ENCODE results near the gene KRAS.

- TF ChIP-seq CTCF (IDR thresholded peaks at IDR 0.05) (peak in 2 of 3 experiments; percentile 15 to 50), POLR2A (IDR thresholded peaks at IDR 0.05) (no peak), POLR2AphosphoS5 (IDR thresholded peaks at IDR 0.05; ENCODE audit: insufficient read depth in 1 of 2, low read depth in 1 of 2) (no peak)
Measured at GRCh38 chr12:25241167-25242020, 9.3 kb downstream of the KRAS start.
